Skin epidermis (tissue), 12 donors: ENCODE results near the gene SOCS2.
"Not testable (repeated sequence)": the region's sequence is repeated elsewhere in the genome, so short reads cannot be mapped to it uniquely, and the experiment has no call there.

Experiments
- H3K27ac ChIP-seq, 21 experiments: fragments of 200-600 bp; sonication (generic) in 11 of 21; one replicate each; pipeline ENCODE4 v1.5.0; 2020; ENCODE audit warnings: mild to moderate bottlenecking in 3 of 21, inconsistent platforms in 2 of 21, moderate library complexity in 2 of 21
- H3K4me3 ChIP-seq, 7 experiments: fragments of 200-600 bp; sonication (generic) in 2 of 7; one replicate each; pipeline ENCODE4 v1.5.0; 2020; ENCODE audit warnings: inconsistent platforms in 2 of 7, mild to moderate bottlenecking in 2 of 7, moderate library complexity in 1 of 7

Gene SOCS2

GRCh38 chr12:93622485-93622884, 50.0 kb downstream of the SOCS2 start:
- Histone ChIP-seq H3K4me3 (no peak overlapping the region), H3K27ac (no peak overlapping the region)

- Histone ChIP-seq H3K4me3 (no peak overlapping the region), H3K27ac (peak overlapping the region in 18 of 21 experiments; percentile 2 to 77 (median 52))
Observed at GRCh38 chr12:93624595-93625294, 52.3 kb downstream of the SOCS2 start.

GRCh38 chr12:93625295-93625645, 52.8 kb downstream of the SOCS2 start:
- H3K27ac ChIP-seq: peak overlapping the region in 13 of 21 experiments; percentile 32 to 81 (median 63)
- H3K4me3 ChIP-seq: not testable (repeated sequence)

- Histone ChIP-seq H3K27ac (peak overlapping the region in 1 of 21 experiments; percentile 68), H3K4me3 (no peak overlapping the region)
Observed at GRCh38 chr12:93626160-93626559, 53.7 kb downstream of the SOCS2 start.
